T-helper 22 cell (primary cell): Measurements from ENCODE around the gene GLO1.
"Not testable (repeated sequence)": the region's sequence is repeated elsewhere in the genome, so short reads cannot be mapped to it uniquely, and the experiment has no call there.

Source experiments
- DNase-seq: peaks from one replicate; pipeline ENCODE4 v3.0.0-alpha.2; 2020; ENCODE audit warnings: low read depth

The GLO1 gene

DNA sequence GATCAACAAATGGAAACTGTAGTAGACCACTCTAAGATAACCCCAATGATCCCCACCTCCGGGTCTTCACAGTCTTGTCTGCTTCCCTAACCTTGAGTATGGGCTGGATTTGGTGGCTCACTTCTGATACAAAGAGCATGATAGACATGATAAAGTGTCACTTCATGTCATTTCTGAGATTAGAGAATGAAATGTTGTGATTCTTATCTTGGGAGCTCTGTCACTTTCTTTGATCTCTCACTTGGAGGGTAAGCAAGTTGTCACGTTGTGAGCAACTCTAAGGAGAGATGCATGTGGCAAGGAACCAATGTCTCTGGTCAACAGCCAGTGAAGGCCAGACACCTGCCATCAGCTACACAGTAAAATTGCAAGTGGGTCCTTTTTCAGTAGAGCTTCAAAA lies 3.0 kb upstream of the GLO1 start:
- no peak for DNase-seq

DNA sequence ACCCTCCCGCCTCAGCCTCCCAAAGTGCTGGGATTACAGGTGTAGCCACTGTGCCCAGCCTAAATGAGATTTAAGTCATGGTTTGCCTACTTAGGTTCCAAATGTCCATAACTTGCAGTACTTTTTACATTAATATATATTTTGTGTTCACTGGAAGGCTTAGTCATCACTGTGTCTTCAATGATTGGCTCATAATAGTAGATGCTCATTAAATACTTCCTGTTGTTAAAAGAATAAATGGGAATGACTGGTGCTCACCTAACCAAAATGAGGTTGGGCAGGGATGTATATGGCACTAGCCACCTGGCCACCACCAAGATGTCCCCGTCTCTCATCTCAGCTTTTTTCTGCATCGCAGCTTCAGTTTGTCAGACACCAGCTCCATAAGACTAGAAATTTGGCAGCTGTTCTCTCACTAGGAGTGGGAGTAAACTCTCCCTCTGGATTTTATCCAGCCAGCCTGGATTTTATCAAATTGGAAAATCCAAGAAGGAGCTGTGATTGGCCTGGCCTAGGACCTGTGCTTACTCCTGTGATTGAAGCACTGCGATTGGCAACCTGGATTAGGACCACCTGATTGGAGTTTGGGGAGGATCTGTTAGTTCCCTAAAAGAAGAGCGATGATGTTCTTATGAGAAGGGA lies 1.1 kb upstream of the GLO1 start:
- no peak for DNase-seq

DNA sequence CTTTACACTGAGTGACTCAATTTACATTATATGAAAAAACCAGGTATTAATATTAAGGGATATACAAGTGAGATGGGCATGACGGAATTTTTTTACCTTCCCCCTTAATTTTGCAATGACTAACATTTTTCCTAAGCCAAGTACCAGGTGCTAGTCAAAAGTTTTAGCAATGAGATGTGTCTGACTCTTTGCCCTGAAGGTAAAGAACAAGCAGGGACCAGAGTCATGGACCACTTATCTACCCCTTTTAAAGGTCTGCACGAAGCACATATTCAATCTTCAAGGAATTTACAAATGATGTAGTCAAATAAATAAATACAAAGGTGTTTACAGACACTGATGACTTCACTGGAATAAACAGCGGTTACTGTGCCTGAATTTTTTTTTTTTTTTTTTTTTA lies 1.4 kb downstream of the GLO1 start:
- DNase-seq = no peak

DNA sequence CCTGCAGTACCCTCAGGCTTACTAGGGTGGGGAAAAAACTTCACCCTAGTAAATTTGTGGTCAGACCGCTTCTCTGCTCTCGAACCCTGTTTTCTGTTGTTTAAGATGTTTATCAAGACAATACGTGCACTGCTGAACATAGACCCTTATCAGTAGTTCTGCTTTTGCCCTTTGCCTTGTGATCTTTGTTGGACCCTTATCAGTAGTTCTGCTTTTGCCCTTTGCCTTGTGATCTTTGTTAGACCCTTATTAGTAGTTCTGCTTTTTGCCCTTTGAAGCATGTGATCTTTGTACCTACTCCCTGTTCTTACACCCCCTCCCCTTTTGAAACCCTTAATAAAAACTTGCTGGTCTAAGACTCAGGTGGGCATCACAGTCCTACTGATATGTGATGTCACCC lies 3.2 kb downstream of the GLO1 start:
- DNase-seq = not testable (repeated sequence)

DNA sequence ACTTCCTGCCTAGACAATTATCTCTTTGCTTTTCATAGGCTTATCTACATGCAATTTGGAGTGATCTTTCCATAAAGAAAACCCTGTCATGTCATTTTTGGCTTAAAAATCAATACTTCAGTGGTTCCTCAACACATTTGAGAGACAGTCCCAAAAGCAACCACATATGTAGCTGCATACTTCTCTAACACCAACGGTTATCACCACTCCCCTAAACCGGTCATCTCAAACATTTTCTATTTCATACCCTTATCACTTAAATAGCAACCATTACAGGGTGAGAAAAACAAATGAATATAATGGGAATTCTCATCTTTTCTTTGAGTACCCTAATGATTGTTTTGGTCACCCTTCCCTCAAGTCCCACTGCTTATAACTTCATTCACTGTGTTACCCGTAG lies 5.1 kb downstream of the GLO1 start:
- no peak for DNase-seq

DNA sequence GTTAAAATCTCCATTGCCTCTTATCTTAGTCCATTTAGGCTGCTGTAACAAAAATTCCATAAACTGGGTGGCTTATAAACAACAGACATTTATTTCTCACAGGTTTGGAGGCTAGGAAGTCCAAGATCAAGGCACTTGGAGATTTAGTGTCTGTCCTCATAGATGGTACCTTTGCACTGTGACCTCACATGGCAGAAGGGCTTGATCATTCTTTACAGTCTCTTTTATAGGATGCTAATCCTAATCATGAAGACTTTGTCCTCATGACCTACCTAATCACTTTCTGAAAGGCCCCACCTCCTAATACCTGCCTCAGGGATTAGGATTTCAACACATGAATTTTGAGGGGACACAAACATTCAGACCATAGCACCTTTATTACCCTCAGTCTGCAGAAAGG lies 6.6 kb downstream of the GLO1 start:
- no peak for DNase-seq

DNA sequence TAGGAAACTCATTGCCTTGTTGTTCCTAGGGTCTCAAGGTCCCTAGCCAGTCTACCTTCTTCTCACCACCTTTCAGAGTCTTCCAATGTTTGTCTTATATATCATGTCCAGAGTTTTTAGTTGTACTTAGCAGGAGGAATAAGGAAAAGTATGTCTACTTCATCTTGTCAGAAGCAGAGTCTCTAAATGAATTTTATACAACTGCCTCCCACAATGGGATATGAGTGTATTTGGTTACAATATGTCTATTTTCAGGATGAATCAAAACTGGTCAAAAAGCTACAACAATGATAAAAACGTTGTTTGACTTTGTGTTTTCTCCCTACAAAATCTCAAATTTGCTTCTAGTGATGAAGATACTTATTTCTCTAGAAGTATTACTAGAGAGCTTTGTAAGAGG lies 7.0 kb downstream of the GLO1 start:
- no peak for DNase-seq

DNA sequence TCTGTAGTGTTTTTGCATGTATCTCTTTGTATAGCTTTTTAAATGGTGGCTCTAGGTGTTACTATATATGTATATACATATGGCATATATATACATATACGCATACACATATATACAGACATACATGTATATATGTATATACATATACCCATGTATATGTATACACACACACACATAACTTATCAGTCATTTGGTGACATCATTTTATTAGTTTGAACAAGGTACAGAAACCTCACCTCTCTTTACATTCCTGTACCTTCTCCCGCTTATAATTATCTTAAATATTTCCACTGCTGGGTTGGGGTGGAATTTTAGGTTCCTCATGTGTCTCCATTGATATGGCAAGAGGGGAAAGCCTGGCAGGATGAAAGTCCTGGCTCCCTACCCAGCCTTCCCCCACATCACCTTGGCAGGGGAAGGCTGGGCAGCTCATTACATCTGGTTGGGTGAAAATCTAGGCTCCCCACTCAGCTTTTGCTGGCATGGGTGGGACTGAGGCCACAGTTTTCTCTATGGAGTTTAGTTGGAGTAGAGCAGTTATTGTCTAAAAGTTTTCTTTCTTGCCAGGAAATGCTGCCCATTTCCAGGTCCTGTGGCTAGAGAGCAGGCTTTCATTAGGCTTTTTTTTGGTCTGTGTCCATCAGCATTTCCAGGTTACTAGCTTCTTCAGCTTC lies 7.6 kb downstream of the GLO1 start:
- no peak for DNase-seq

DNA sequence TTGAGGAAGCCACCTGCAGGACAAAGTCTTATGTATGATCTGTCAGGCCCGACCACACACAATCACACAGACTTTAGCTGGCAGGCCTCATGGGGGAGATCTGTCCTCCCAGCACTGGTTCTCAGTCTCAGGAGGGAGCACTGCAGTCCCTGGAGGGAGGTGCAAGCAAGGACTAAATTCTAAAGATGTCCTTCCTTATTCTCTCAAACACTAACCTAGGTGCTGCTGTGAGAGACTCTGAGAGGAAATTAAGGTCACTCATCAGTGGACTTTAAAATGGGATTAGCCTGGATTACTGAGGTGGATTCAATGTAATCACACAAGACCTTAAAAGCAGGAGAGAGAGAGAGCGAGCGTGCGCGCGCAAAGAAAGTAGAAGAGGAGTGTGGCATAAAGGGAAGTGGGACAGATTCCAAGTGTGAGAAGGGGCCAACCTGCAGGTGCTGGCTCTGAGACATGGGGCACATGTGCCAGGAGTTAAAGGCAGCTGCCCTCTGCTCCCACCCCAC lies 14.3 kb downstream of the GLO1 start:
- DNase-seq = no peak

DNA sequence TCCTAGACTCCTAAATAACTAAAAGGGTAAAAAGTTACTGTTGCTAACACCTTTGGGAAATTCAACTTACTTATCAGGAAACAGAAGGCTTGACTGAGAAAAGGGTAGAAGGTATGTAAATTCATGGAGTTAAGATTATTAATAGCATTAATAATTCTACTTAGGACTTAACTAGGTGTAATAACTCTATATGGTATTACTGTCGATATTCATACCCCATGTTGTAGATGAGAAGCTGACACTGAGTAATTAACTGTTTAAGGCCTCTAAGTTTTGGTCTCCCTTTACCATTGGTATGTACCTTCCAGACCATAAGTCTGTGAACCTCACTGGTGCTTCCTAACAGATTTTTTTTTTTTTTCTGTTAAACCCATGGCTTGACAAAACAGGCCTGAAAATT lies 15.4 kb downstream of the GLO1 start:
- DNase-seq = no peak

DNA sequence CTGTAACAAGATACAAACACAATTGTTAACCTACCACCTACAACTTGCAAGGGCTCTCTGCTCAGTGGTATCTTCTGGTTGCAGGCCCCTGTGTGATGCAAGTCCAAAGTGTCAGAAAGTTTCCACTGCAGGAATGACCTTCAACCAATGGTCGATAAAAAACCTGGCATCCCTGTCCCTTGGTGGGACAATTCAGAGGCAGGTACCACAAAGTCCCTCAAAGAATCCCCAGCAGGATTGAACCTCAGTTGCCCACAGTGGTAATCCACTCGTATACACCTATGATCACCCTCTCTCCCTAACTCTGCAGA lies 15.9 kb downstream of the GLO1 start:
- no peak for DNase-seq

DNA sequence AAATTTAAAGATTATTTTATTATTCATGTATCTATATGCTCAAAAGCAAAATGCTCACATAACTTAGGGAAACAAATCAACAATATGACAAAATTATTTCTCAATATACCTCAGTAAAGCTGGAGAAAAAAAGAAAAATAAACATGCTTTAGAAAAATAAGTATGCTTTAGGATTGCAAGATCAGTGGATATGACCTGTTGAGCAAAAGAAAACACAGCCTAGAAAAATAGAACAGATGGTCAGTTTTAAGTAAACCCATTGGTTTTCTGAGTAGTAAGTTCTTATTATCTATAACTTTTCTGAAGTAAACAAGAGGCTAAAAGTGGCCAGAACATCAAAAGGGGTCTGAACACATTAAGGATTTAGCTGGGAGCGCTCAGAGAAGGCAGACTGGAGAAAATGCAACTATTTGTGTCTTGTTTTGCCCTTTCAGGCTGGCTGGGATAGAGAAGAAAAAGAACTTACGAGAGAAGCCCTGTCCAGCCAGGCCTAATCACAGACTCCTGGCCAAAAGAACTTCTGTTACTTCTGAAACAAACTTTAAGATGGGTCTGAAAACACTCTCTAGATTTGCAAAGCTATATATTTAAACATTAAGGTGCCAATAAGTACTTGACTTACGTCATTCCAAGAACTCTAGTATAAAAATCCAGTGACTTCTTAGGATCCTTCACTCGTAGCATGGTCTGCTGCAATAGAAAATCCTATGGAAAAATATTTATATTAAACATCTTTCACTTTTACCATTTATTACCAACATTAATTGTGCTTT lies 16.5 kb downstream of the GLO1 start:
- DNase-seq = no peak

DNA sequence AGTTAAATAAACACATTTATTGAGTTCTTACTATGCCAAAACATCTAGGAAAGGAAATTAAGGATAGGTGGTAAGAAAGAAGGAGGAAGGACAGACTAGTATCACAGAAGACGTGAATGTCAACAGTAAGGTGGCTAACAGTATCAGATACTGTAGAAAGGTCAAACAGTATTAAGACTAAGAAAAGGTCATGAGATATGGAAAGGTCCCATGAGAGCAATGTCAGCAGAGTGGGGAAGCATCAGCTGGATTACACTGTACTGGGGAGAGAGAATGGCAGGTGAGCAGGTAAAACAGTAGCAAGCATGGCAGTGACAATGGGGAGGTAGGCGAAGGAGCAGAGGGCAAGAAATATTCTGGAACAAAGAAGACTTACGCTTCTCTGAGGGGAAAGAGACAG lies 18.0 kb downstream of the GLO1 start:
- DNase-seq = no peak

DNA sequence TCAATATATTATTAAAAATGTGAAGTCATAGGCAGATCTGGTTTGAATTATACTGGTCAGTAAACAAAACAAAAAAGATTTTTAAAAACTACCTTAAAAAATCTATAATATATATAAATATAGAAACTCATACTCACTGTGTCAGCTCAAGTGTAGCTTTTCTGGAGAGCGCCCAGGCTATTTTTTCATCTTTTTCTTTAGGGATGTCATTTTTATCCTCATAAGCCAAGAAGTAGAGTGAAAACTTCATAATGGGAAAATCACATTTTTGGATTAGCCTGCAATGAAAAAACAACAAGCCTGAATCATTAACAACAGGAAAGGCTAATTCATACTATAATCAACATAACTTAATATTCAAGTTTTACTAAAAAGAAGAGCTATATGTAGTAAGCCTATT lies 18.7 kb downstream of the GLO1 start:
- DNase-seq = no peak

DNA sequence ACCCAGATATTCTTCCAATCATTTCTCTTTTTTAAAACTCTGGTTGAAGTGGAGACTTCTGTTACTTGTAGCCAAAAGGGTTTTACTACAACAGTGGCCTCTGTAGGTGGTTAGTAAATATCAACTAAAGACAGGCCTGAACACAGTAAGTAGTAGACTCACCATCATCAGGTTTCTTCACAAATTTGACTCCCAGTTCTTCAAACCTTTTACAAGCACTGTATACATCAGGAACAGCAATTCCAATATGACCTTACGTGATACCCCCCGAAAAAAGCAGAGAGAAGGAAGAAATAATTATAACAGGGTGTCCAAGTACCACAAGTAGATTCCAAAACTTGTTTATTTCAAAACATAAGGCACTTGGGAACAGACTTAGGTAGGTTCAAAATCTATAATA lies 21.1 kb downstream of the GLO1 start:
- no peak for DNase-seq

DNA sequence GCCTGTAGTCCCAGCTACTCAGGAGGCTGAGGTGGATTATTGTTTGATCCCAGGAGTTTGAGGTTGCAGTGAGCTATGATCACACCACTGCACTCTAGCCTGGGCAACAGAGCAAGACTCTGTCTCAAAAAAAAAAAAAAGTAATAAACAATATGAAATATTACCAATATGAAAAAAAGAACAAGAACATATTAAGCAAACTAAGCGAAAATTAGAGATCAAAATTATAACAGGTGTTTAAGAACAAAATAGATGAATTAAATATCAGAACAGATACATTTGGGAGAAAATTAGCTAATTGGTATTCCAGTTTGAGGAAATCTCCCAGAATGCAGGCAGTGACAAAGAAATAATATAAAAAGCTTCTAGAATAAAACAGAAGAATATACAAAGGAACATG lies 23.3 kb downstream of the GLO1 start:
- DNase-seq = no peak

DNA sequence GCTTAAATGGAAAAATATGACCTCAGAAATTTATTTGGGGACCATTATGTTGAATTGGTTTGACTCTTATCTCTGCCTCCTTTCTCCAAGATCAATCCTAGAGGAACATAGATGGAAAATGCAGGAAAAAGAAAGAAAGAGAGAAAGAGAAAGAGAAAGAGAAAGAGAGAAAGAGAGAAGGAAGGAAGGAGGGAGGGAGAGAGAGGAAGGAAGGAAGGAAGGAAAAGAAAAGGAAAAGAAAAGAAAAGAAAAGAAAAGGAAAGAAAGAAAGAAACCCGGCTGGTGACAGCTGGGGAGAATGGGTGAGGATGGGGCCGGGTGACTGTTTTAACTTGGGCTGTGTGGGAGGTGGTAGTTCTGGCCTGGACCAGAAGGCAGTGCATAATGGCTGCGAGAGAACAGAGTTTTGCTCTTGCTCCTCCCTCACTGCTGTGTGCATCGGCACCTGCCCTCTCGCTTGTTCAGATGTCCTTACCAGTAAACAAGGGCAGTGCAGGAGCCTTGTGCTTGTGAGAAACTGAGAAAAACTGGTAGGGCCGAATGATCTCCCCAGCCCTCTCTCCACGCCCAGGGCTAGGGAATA lies 24.7 kb downstream of the GLO1 start:
- DNase-seq = no peak

DNA sequence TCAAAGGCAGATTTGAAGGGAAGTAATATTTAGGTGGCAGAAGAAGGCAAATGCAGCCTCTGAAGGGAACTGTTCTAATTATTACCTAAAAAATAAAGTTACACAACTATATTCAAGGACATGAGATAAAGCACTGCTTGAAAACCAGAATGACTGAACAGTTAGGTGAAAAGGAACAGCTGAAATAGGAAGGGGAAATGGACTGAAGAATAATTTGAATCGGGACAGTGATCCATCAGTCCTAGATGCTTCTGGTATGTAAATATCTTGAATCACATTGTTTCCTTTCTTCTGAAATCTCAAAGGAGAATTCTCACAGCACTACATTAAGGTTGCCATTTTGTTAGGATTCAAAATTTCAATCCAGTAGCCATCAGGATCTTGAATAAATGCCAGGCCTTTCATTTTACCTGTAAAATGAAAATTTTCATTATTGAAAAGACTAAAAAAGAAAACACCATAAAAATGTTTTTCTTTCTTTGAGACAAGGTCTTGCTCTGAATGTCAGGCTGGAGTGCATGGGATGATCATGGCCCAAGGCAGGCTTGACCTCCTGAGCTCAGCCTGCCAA lies 25.9 kb downstream of the GLO1 start:
- DNase-seq = no peak

DNA sequence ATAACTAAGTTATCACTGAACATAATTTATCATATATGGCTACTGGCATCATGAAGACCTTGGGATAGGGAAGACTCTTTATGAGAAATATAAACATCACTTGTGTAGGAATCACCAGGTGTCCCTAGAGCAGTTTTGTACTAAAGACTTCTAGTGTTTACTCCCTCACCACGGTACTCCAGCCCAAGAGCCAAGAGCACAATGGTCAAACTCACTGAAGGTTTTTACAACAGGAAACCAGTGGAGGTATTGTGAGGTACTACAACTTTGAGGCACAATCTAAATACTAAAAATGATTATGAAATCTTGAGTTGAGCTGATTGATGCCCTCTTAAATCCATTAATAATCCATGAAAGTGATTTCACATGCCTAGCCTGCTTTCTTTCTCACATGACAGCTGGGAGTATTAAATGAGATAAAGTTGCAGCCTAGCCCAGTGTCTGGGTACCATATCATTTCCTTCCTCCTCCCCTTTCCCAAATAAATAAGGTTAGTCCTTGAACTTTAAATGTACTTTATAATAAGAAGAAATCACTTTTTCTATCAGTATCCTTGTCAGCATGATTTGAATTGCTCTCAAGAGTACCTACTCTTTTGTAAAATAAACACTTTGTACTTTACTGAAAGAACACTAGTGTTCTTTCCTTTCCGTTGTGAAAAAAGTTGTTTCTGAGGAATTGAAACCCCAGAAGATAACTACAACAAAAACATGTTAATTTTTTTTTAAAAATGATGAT lies 26.5 kb downstream of the GLO1 start:
- DNase-seq = no peak

DNA sequence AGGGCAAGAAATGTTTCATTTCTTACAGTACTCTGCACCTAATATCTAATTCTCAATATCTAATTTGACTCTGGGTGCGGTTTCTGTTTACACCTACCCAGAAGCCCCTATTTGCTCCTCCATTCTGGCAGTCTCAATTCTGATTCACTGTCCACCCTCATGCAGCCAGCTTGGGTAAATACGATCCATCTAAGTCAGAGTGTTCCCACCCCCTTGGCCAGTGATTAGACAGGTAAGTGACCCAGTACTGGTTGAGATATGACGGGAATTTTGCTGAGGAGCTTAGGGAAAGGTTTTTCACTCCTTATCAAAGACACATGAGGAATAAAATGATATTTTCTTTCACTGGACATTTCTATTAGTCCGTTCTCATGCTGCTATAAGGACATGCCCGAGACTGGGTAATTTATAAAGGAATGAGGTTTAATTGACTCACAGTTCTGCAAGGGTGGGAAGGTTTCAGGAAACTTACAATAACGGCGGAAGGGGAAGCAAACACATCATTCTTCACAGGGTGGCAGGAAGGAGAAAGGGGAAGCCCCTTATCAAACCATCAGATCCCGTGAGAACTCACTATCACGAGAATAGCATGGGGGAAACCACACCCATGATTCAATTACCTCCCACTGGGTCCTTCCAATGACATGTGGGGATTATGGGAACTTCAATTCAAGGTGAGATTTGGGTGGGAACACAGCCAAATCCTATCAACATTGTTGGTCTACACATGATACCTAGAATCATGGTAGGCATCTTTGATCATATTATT lies 29.4 kb downstream of the GLO1 start:
- no peak for DNase-seq

DNA sequence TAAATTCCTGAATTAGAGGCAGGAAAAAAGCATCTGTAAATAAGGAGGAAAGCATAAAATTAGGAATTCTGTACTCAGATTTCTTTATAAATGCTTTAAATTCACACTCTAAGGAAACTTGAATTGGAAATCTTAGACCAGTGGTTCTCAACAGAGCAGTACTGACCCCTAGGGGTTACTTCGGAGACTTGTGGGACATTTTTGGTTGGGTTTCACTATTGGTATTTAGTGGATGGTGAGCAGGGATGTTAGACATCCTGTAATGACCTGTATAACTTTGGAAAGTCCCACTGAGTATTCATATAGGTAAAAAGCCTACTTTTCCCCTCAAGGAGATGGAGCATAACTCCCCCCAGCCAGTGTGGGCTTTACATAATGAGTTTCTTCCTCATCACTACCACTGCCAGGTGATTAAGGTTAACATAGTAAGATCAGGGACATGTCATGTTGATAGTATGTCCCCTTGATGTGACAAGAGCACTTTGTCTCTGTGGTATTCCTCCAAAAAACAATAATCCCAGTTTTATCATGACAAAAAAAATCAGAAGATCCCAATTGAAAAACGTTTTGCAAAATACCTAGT lies 31.0 kb downstream of the GLO1 start:
- DNase-seq = no peak
